Measurements from ENCODE around the gene MYL7. TPM values are rescaled to one million over a fixed set of nuclear protein-coding genes. Genes with fewer than 3 reads are reported as not detected.

MYL7 gene
- total RNA-seq, 1 donor from 2014 or later: 1.2 TPM

- no peak for TF ChIP-seq CTCF (IDR thresholded peaks at IDR 0.05; ENCODE audit: insufficient read depth, low read length, poor library complexity, severe bottlenecking)
- Histone ChIP-seq H3K27me3 (ENCODE audit: control insufficient read depth, insufficient read depth, low read length) (peaks cover 30% of the 10 kb centered on the region), H3K36me3 (ENCODE audit: control insufficient read depth, insufficient read depth, low read length) (no peaks in the 10 kb centered on the region), H3K4me3 (ENCODE audit: low read depth, low read length) (peak overlapping the region; percentile 35)
- no peak for DNase-seq (ENCODE audit: low read depth)
Measured at GRCh38 chr7:44145479-44145968, 4.4 kb upstream of the MYL7 start.

- Histone ChIP-seq H3K4me3 (ENCODE audit: low read depth, low read length) (no peak overlapping the region), H3K27me3 (ENCODE audit: control insufficient read depth, insufficient read depth, low read length) (peaks cover 30% of the 10 kb centered on the region), H3K36me3 (ENCODE audit: control insufficient read depth, insufficient read depth, low read length) (no peaks in the 10 kb centered on the region)
- no peak for DNase-seq (ENCODE audit: low read depth)
- no peak for TF ChIP-seq CTCF (IDR thresholded peaks at IDR 0.05; ENCODE audit: insufficient read depth, low read length, poor library complexity, severe bottlenecking)
Measured at GRCh38 chr7:44144968-44145478, 3.9 kb upstream of the MYL7 start.

- no peak for TF ChIP-seq CTCF (IDR thresholded peaks at IDR 0.05; ENCODE audit: insufficient read depth, low read length, poor library complexity, severe bottlenecking)
- DNase-seq (ENCODE audit: low read depth): no peak
- Histone ChIP-seq H3K4me3 (ENCODE audit: low read depth, low read length) (no peak overlapping the region), H3K36me3 (ENCODE audit: control insufficient read depth, insufficient read depth, low read length) (no peaks in the 10 kb centered on the region), H3K27me3 (ENCODE audit: control insufficient read depth, insufficient read depth, low read length) (peaks cover 30% of the 10 kb centered on the region)
Measured at GRCh38 chr7:44144426-44144967, 3.4 kb upstream of the MYL7 start.

GRCh38 chr7:44143646-44144250 lies 2.6 kb upstream of the MYL7 start:
- TF ChIP-seq CTCF (IDR thresholded peaks at IDR 0.05; ENCODE audit: insufficient read depth, low read length, poor library complexity, severe bottlenecking): no peak
- no peak overlapping the region for H3K4me3 ChIP-seq (ENCODE audit: low read depth, low read length)
- peaks cover 30% of the 10 kb centered on the region for H3K27me3 ChIP-seq (ENCODE audit: control insufficient read depth, insufficient read depth, low read length)
- no peaks in the 10 kb centered on the region for H3K36me3 ChIP-seq (ENCODE audit: control insufficient read depth, insufficient read depth, low read length)
- DNase-seq (ENCODE audit: low read depth): no peak

GRCh38 chr7:44142028-44142427 lies 896 bp upstream of the MYL7 start:
- Histone ChIP-seq H3K27me3 (ENCODE audit: control insufficient read depth, insufficient read depth, low read length) (peaks cover 31% of the 10 kb centered on the region), H3K36me3 (ENCODE audit: control insufficient read depth, insufficient read depth, low read length) (no peaks in the 10 kb centered on the region), H3K4me3 (ENCODE audit: low read depth, low read length) (no peak overlapping the region)
- TF ChIP-seq CTCF (IDR thresholded peaks at IDR 0.05; ENCODE audit: insufficient read depth, low read length, poor library complexity, severe bottlenecking): no peak
- no peak for DNase-seq (ENCODE audit: low read depth)
